AG09309 (cell line): ENCODE measurements around the gene NEURL2.
A peak's percentile ranks its signal among the peaks of the same experiment; 100 is the strongest.
"Not testable (repeated sequence)": the region's sequence is repeated elsewhere in the genome, so short reads cannot be mapped to it uniquely, and the experiment has no call there.

Experiments used
- DNase-seq: peaks from one replicate; pipeline ENCODE4 v3.0.0-alpha.2; 2010; ENCODE audit warnings: low read depth
- H3K4me3 ChIP-seq: 2 replicates; pipeline ENCODE4 v1.5.1; 2011; ENCODE audit warnings: mild to moderate bottlenecking, low read depth, low read length, moderate library complexity; ENCODE audit not compliant: control insufficient read depth
- CTCF ChIP-seq: IDR thresholded peaks from 2 replicates; pipeline ENCODE4 v1.5.1; 2011; ENCODE audit warnings: mild to moderate bottlenecking, low read depth, low read length, inconsistent platforms; ENCODE audit not compliant: insufficient read depth, control insufficient read depth; ENCODE audit errors: missing control alignments

NEURL2 gene

GRCh38 chr20:45935416-45936046 lies 44.5 kb upstream of the NEURL2 start:
- no peak for DNase-seq
- TF ChIP-seq CTCF, result no peak
- peak overlapping the region; percentile 67 for H3K4me3 ChIP-seq

- no peak for TF ChIP-seq CTCF
- peak within 1 kb of the TSS; percentile 95 for H3K4me3 ChIP-seq
- peak; percentile 87 for DNase-seq
Observed at GRCh38 chr20:45934586-45935415, 43.8 kb upstream of the NEURL2 start, which contains the start of gene PCIF1. Gene PCIF1 (plus strand): TSS chr20:45934683. CDS start chr20:45939000, 4,317 bp downstream.

- H3K4me3 ChIP-seq, result peak overlapping the region; percentile 95
- TF ChIP-seq CTCF, result no peak
- no peak for DNase-seq
Observed at GRCh38 chr20:45934046-45934585, 43.1 kb upstream of the NEURL2 start.

- DNase-seq, result no peak
- peak overlapping the region; percentile 95 for H3K4me3 ChIP-seq
- peak; percentile 40 for TF ChIP-seq CTCF
Observed at GRCh38 chr20:45933266-45934045, 42.4 kb upstream of the NEURL2 start.

GRCh38 chr20:45931680-45932079 lies 40.7 kb upstream of the NEURL2 start:
- DNase-seq, H3K4me3 ChIP-seq: not testable (repeated sequence)

GRCh38 chr20:45927071-45927878 lies 36.3 kb upstream of the NEURL2 start:
- DNase-seq, result no peak
- no peak for TF ChIP-seq CTCF
- no peak overlapping the region for H3K4me3 ChIP-seq
